GM18951 (cell line): Measurements from ENCODE around the gene KLF9.

ENCODE experiments used
- POLR2A ChIP-seq: IDR thresholded peaks from 4 replicates; pipeline ENCODE4 v1.6.1; 2011; ENCODE audit warnings: mild to moderate bottlenecking; ENCODE audit not compliant: insufficient read length, insufficient read depth; ENCODE audit errors: extremely low read depth
- in situ Hi-C: fragments of 300-500 bp; cut with MboI; formaldehyde crosslinking; loops from one replicate; pipeline ENCODE4 v1.12.0; 2022; ENCODE audit warnings: low sequenced_read_pairs, mixed read lengths, inconsistent platforms; ENCODE audit not compliant: unreplicated experiment

Gene KLF9

GRCh38 chr9:70419556-70420440 is 5.3 kb upstream of the KLF9 start:
- TF ChIP-seq POLR2A = peak; percentile 56
- in situ Hi-C loops = no loop called here

GRCh38 chr9:70418822-70419555 is 4.5 kb upstream of the KLF9 start:
- TF ChIP-seq POLR2A = peak; percentile 42
- in situ Hi-C loops = no loop called here

- no peak for TF ChIP-seq POLR2A
- in situ Hi-C loops = no loop called here
Measured at GRCh38 chr9:70415476-70415875, 1.0 kb upstream of the KLF9 start.

GRCh38 chr9:70415041-70415440 is 584 bp upstream of the KLF9 start:
- in situ Hi-C loops = no loop called here

GRCh38 chr9:70413464-70413798 is 1.0 kb downstream of the KLF9 start:
- in situ Hi-C loops = no loop called here
- no peak for TF ChIP-seq POLR2A

More at GRCh38 chr9:70415041-70415440, 584 bp upstream of the KLF9 start:
- no peak for TF ChIP-seq POLR2A

DNA sequence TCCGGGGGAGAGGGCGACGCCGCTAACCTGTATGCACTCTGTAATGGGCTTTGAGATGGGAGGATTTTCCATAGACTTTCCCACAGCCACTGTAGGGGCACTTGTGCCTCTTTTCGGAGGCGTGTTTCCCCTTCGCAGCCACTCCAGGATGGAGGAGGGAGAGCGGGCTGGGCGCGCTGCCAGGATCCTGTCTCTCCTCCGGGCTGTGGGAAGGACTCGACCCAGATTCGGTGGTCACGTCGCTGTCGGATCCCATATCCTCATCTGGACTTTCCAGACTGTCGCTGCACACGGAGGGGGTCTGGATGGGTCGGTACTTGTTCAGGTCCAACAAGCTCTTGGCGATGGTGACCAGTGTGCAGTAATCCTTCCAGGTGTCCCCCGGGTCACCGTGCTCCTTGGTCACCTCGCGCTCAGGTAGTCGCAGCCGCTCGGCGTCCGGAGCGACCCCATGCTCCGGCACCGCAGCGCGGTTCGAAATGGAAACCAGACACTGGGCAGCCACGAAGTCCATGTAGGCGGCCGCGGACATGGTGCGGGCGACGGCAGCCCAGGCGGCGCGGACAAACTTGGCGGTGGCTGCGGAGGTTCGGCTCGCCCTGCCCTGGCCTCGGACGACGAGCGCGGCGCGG is 1.5 kb downstream of the KLF9 start:
- in situ Hi-C loops = no loop called here
- TF ChIP-seq POLR2A = no peak

DNA sequence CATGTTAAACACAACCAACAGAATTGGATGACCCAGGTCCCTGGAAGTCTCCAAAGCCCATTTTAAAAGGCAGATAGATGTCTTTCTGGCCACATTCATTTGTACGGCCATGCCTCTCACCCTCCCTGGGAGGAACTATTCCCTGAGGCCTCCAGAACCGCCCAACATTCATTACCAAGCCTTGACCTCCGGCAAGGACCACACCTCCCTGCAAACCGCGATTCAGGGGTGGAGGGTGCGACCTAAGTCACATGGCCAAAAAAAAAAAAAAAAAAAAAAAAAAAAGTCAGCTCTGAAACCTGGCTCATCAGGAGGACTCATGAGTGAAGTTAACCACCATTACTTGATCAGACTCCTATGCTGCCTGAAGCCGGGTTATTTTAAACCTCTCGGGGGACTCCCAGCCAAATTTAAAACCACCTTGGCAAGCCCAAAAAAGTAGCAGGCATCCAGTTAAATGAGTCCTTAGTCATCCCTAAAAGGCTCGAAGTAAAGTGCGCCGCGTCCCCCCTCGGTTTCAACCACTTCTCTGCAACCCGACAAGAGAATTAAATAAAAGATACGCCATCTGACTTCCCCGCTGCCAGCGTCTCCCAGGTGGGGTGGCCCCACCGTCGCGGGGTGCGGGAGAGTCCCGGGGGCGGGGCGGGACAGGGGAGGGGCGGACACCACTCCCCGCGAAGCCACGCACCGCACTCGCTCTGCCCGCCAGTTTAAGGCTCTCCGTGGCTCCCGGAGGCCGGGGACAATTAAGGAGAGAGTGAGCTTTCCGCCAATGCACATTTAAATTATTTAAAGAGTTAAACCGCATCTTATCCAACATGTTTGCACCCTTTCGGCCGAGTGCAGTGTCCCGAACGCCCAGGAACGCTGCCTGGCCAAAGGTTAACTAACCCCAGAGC is 2.3 kb downstream of the KLF9 start:
- in situ Hi-C loops = no loop called here

GRCh38 chr9:70411121-70411929 is 3.1 kb downstream of the KLF9 start:
- TF ChIP-seq POLR2A = no peak
- in situ Hi-C loops = no loop called here

More for the DNA sequence above, 2.3 kb downstream of the KLF9 start:
- TF ChIP-seq POLR2A = no peak

DNA sequence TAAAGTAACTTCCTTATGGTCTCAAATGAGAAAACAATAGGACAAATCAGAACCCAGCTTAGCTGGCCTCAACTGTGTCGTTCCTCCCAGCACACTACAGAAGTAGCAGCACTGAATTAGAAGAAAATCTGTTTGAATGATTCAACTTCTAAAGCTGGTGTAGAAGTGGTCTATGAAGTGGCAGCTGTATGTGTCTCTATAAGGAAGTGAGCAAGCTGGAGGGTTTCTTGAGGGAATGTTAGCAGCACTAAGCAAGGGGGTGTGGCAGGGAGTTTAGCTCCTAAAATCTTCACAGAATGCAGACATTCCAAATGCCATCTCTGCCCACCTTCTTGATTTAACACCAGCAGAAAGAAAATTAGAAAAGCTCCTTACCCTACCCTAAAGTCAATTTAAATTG is 4.1 kb downstream of the KLF9 start:
- in situ Hi-C loops = no loop called here
- no peak for TF ChIP-seq POLR2A

- in situ Hi-C loops = no loop called here
- no peak for TF ChIP-seq POLR2A
Measured at GRCh38 chr9:70409800-70410199, 4.7 kb downstream of the KLF9 start.

DNA sequence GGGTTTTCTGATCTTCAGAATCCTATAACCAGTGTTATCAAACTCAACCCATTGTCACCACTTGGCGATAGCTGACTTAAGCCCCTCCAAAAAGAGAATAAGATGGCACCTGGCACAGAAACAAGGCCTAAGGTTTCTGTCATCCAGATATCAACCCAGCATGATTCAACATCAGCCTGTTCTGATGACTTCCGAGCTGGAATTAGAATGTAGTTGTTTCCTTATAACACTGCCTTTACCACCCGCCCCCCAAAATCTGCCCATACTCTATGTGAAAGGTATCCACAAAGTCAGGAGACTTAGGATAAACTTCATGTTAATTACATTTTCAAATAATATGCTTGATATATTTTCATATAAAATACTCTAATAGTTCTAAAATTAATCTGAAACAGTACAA is 5.2 kb downstream of the KLF9 start:
- in situ Hi-C loops = no loop called here
- no peak for TF ChIP-seq POLR2A
